MM.1S (cell line): ENCODE measurements around the gene GMPR2.

Source experiments
- EZH2phosphoT487 ChIP-seq: fragments of 300-600 bp; sonication (generic); IDR thresholded peaks from 2 replicates; pipeline ENCODE4 v1.6.1; 2018; ENCODE audit warnings: antibody characterized with exemption, low read length
- TF ChIP-seq, protein P1 (sequence below): fragments of 300-600 bp; sonication (generic); IDR thresholded peaks from 2 replicates; pipeline ENCODE4 v1.5.1; 2016; ENCODE audit warnings: antibody characterized with exemption, low read length, mixed read lengths

DNA sequence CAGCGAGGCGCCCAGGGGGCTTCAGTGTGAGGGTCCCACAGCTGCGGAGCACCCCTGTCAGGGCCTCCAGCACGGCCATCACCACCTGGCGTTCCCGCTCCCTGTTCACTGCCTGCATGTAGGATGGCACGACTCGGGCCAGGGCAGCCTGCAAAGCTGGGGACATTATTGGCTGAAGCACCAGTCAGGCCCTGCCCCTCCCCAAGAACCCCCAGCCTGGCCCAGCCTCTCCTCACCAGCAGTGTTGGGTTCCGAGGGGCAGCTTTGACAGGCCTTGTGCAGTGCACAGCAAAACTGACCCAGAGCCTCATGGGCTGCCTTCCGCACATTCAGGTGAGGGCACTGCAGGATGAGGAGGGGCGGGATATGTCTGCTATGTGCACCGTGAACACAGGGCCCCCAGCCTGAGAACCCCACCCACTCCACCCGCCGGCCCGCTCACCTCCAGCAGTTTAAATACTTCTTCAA is 49.7 kb upstream of the GMPR2 start:
- TF ChIP-seq, protein P1, sequence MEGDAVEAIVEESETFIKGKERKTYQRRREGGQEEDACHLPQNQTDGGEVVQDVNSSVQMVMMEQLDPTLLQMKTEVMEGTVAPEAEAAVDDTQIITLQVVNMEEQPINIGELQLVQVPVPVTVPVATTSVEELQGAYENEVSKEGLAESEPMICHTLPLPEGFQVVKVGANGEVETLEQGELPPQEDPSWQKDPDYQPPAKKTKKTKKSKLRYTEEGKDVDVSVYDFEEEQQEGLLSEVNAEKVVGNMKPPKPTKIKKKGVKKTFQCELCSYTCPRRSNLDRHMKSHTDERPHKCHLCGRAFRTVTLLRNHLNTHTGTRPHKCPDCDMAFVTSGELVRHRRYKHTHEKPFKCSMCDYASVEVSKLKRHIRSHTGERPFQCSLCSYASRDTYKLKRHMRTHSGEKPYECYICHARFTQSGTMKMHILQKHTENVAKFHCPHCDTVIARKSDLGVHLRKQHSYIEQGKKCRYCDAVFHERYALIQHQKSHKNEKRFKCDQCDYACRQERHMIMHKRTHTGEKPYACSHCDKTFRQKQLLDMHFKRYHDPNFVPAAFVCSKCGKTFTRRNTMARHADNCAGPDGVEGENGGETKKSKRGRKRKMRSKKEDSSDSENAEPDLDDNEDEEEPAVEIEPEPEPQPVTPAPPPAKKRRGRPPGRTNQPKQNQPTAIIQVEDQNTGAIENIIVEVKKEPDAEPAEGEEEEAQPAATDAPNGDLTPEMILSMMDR, result no peak
- no peak for TF ChIP-seq EZH2phosphoT487
